AG04450 (cell line): ENCODE results near the gene NME9. TPM values are rescaled to one million over a fixed set of nuclear protein-coding genes. Genes with fewer than 3 reads are reported as not detected.

Source experiments
- CTCF ChIA-PET: fragments of 300-600, 350-600 bp; formaldehyde crosslinking; extraction: SDS; loops from one replicate; lab custom pipeline; 2022; ENCODE audit warnings: antibody characterized with exemption, inconsistent platforms; lab: Charles Lee
- POLR2A ChIA-PET: fragments of 350-600 bp; formaldehyde crosslinking; extraction: SDS; loops from one replicate; lab custom pipeline; 2021; ENCODE audit warnings: antibody characterized with exemption, inconsistent platforms; lab: Yijun Ruan, JAX
- DNase-seq: peaks from one replicate; pipeline ENCODE4 v3.0.0-alpha.2; 2011; ENCODE audit warnings: low read depth, low spot score
- H3K27ac ChIP-seq: one replicate; pipeline ENCODE4 v1.5.1; 2012; ENCODE audit warnings: low read depth, low read length, control low read depth
- H3K27me3 ChIP-seq: one replicate; pipeline ENCODE4 v1.6.0; 2012; ENCODE audit warnings: low read length; ENCODE audit not compliant: control insufficient read depth, insufficient read depth
- H3K4me3 ChIP-seq: 2 replicates; pipeline ENCODE4 v1.5.1; 2011; ENCODE audit warnings: mild to moderate bottlenecking, low read depth, low read length, control low read depth
- H3K9me3 ChIP-seq: 2 replicates; pipeline ENCODE4 v1.5.1; 2012; ENCODE audit warnings: low read length; ENCODE audit not compliant: control insufficient read depth, insufficient read depth
- polyA plus RNA-seq: library from polyadenylated mRNA; depleted of rRNA; stranded (reverse); fragments of >200 nt; gene quantifications from 2 replicates; pipeline ENCODE4 v1.2.3, GENCODE V29; 2011
- TF ChIP-seq, protein P1 (sequence below): IDR thresholded peaks from 2 replicates; pipeline ENCODE4 v1.5.1; 2011; ENCODE audit warnings: low read depth, low read length, control low read depth, inconsistent platforms

Gene NME9
- polyA plus RNA-seq, 1 experiment, result 0.19 TPM

DNA sequence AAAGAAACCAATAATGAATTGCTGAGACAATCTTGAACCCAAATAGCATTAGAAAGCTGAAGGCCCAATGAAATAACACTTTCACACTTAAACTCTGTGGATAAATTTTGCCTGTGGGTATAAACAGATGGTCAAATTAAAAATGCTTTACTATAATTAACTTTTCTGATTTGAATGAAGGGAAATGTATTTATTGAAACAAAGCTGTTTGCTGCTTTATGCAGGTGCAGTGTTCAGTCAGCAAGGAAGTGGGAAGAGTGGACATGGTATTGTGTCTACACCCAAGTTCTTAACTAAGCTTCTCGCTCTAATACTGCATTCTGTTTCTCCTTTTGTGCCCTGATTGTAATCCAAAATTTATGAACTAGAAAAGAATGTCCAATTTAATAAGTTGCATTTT is 31.8 kb downstream of the NME9 start:
- TF ChIP-seq, protein P1, sequence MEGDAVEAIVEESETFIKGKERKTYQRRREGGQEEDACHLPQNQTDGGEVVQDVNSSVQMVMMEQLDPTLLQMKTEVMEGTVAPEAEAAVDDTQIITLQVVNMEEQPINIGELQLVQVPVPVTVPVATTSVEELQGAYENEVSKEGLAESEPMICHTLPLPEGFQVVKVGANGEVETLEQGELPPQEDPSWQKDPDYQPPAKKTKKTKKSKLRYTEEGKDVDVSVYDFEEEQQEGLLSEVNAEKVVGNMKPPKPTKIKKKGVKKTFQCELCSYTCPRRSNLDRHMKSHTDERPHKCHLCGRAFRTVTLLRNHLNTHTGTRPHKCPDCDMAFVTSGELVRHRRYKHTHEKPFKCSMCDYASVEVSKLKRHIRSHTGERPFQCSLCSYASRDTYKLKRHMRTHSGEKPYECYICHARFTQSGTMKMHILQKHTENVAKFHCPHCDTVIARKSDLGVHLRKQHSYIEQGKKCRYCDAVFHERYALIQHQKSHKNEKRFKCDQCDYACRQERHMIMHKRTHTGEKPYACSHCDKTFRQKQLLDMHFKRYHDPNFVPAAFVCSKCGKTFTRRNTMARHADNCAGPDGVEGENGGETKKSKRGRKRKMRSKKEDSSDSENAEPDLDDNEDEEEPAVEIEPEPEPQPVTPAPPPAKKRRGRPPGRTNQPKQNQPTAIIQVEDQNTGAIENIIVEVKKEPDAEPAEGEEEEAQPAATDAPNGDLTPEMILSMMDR, result no peak
- Histone ChIP-seq H3K27ac (no peak overlapping the region), H3K4me3 (no peak overlapping the region), H3K9me3 (no peaks in the 10 kb centered on the region), H3K27me3 (no peaks in the 10 kb centered on the region)
- no peak for DNase-seq
- ChIA-PET CTCF (no interaction called here), POLR2A (no interaction called here)

DNA sequence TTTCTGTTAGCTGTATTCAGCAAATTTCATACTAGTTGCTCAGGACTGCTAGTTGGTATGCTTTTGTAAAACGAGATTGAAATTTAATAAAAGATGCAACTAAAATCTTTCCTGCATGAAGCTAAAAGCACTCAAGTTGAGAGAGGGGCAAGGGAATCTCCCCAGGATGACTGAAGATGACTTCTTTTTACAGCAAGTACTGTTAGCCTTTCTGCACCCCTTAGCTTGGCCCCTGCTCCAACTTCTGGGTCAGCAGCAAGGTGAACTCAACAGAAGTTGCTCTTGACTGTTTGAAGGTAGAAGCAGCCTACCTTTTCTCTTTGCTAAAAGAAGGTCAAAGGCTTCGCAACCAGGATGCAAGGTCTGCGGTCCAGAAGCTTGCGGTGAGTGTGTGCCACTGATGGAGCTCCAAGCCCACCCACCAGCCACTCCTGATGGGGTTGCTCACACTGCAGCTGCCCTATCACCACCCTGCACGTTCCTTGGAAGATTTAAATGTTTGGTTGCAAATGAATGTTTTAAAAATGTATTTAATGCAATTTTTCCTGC is 32.5 kb downstream of the NME9 start:
- Histone ChIP-seq H3K27ac (no peak overlapping the region), H3K4me3 (no peak overlapping the region), H3K27me3 (no peaks in the 10 kb centered on the region), H3K9me3 (no peaks in the 10 kb centered on the region)
- DNase-seq, result no peak
- TF ChIP-seq, protein P1, result no peak
- CTCF ChIA-PET, result no interaction called here
- POLR2A ChIA-PET, result no interaction called here

DNA sequence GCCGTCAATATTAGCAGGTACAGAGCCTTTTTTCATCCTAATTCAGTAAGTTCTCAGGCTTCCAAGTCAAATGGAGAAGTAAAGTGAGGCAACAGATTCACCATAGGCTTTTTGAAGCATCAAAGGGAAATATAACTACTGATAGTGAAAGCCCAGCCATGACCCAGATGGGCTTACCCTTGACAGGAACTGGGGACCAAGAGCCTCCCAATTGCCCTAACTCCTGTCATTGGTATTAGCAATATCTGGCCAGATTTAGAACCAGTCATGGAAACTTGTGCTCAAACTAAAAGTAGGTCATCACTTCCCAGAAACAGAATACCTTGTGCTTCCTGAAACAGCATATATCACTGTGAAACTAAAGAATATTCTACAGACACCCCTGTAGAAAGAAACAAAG is 33.0 kb downstream of the NME9 start:
- CTCF ChIA-PET, result interaction anchor here (1.5 kb wide), 1 partner anchor 121 kb away, joined by 3 read pairs; no protein-coding TSS in a partner anchor
- TF ChIP-seq, protein P1, result no peak
- no peaks in the 10 kb centered on the region for H3K9me3 ChIP-seq
- no peak overlapping the region for H3K27ac ChIP-seq
- H3K27me3 ChIP-seq, result no peaks in the 10 kb centered on the region
- no peak overlapping the region for H3K4me3 ChIP-seq
- POLR2A ChIA-PET, result no interaction called here
- DNase-seq, result no peak

DNA sequence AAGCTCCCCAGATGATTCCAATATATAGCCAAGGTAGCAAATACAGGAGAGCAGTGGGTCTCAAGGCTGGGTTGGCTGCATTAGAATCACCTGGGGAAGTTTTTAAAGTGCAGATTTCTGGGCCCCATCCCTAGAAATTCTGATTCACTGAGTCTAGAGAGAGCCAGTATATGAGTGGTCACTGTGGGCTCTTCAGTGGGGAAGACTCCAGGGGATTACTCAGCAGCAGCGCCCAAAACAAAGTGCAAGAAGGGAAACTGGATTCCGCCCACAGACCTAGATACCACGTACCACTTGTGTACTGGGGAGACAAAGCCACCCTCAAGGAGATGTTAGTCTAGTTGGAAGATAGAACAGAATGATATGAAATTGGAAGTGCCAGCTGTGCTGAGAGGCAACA is 40.0 kb downstream of the NME9 start:
- Histone ChIP-seq H3K27ac (no peak overlapping the region), H3K4me3 (no peak overlapping the region), H3K9me3 (no peaks in the 10 kb centered on the region), H3K27me3 (no peaks in the 10 kb centered on the region)
- CTCF ChIA-PET, result no interaction called here
- DNase-seq, result no peak
- TF ChIP-seq, protein P1, result no peak
- POLR2A ChIA-PET, result no interaction called here

DNA sequence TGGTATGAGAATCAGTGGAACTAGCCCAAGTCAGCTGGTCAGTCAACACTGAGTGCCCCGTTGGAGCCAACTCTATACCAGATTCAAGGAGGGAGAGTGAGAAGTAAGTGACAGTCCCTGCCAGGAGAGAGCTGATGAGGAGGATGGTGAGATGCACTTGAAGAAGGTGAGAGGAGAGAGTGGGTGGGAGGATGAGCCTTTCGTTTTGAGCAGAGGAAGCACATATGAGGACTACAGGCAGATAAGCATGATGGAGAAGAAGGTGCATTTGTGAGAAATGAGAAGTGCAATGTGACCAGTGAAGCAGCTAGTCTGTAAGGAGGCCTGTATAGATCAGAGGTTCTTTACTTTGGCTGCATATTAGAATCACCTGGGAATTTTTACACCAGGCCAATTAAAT is 40.4 kb downstream of the NME9 start:
- ChIA-PET POLR2A (no interaction called here), CTCF (no interaction called here)
- no peak overlapping the region for H3K27ac ChIP-seq
- H3K4me3 ChIP-seq, result no peak overlapping the region
- DNase-seq, result no peak
- TF ChIP-seq, protein P1, result no peak
- no peaks in the 10 kb centered on the region for H3K27me3 ChIP-seq
- H3K9me3 ChIP-seq, result no peaks in the 10 kb centered on the region
